HepG2 (cell line): ENCODE measurements around the gene PRKCD. TPM values are rescaled to one million over a fixed set of nuclear protein-coding genes. Genes with fewer than 3 reads are reported as not detected.

Experiments
- ATAC-seq: fragments of 200-7000 bp; cut with Tn5 transposase; 3 replicates; pipeline ENCODE4 v1.9.1; 2020; ENCODE audit warnings: mild to moderate bottlenecking, moderate library complexity
- BruUV-seq: library from RNA; stranded (reverse); fragments of 400-500 nt; replicated peaks from 2 replicates; lab custom pipeline; 2021; lab: Mats Ljungman, UMichigan
- CTCF ChIA-PET: fragments of 300-600 bp; formaldehyde crosslinking; extraction: SDS; loops from one replicate; lab custom pipeline; 2021; ENCODE audit warnings: low total read pairs, inconsistent platforms, low intra/inter-chr PET ratio; lab: Yijun Ruan, JAX
- POLR2A ChIA-PET: fragments of 350-600 bp; sonication (Branson Sonifier 250); formaldehyde crosslinking; loops from one replicate; lab custom pipeline; 2020; ENCODE audit warnings: antibody characterized with exemption, inconsistent platforms; lab: Yijun Ruan, JAX
- DNase-seq: peaks from one replicate; pipeline ENCODE4 v3.0.0-alpha.2; 2015; ENCODE audit warnings: low spot score
- FAIRE-seq: peaks from 3 replicates; lab custom pipeline; 2011; peaks lifted over from hg19 to GRCh38; lab: Jason Lieb, UNC
- H2AFZ ChIP-seq: one replicate; pipeline ENCODE4 v1.6.1; 2011; ENCODE audit warnings: low read length, inconsistent platforms
- H3K27ac ChIP-seq: fragments of 300-600 bp; 3 replicates; pipeline ENCODE4 v1.8.0; 2011; ENCODE audit warnings: mixed run types, mild to moderate bottlenecking, mixed read lengths, low read length, inconsistent platforms; ENCODE audit not compliant: insufficient read depth; ENCODE audit errors: extremely low read length
- H3K27me3 ChIP-seq, 2 experiments: fragments of 200-600 bp in 1 of 2; 2 replicates in 1 of 2; 3 replicates in 1 of 2; pipeline versions ENCODE4 v1.6.0 to v1.8.0; 2011; ENCODE audit warnings: low read length in 2 of 2, mild to moderate bottlenecking in 2 of 2, moderate library complexity in 2 of 2, inconsistent platforms in 1 of 2; ENCODE audit not compliant: insufficient read depth in 2 of 2, control insufficient read depth in 1 of 2
- H3K36me3 ChIP-seq, 2 experiments: fragments of 200-600 bp in 1 of 2; replicated peaks in 1 of 2; 2 replicates in 1 of 2; 3 replicates in 1 of 2; pipeline versions ENCODE4 v1.5.1 to v1.8.0; 2011; ENCODE audit warnings: low read length in 2 of 2, inconsistent platforms in 1 of 2; ENCODE audit not compliant: insufficient read depth in 2 of 2, control insufficient read depth in 1 of 2
- H3K4me1 ChIP-seq: 2 replicates; pipeline ENCODE4 v1.5.1; 2012; ENCODE audit warnings: low read length, inconsistent platforms; ENCODE audit not compliant: insufficient read depth
- H3K4me2 ChIP-seq: 2 replicates; pipeline ENCODE4 v1.6.0; 2011; ENCODE audit warnings: low read depth, low read length, inconsistent platforms
- H3K4me3 ChIP-seq, 3 experiments: fragments of 200-600 bp in 1 of 3; sonication (generic), shearing (Covaris generic) in 1 of 3; replicated peaks in 1 of 3; 2 replicates each; pipeline ENCODE4 v1.5.1; 2011 to 2016; ENCODE audit warnings: low read length in 3 of 3, inconsistent platforms in 2 of 3, low read depth in 2 of 3, mild to moderate bottlenecking in 2 of 3, control low read depth in 1 of 3, mixed read lengths in 1 of 3; ENCODE audit not compliant: insufficient read depth in 1 of 3
- H3K79me2 ChIP-seq: one replicate; pipeline ENCODE4 v1.6.1; 2011; ENCODE audit warnings: low read length, inconsistent platforms; ENCODE audit not compliant: insufficient read depth
- H3K9ac ChIP-seq: 2 replicates; pipeline ENCODE4 v1.6.0; 2011; ENCODE audit warnings: mild to moderate bottlenecking, low read depth, low read length, inconsistent platforms; ENCODE audit not compliant: insufficient read depth
- H3K9me3 ChIP-seq: 2 replicates; pipeline ENCODE4 v1.5.1; 2012; ENCODE audit warnings: mild to moderate bottlenecking, low read length
- H4K20me1 ChIP-seq: 2 replicates; pipeline ENCODE4 v1.6.0; 2011; ENCODE audit warnings: inconsistent platforms, mild to moderate bottlenecking, low read length, moderate library complexity; ENCODE audit not compliant: insufficient read depth
- CHCHD3 ChIP-seq: sonication (generic); formaldehyde crosslinking; IDR thresholded peaks from 2 replicates; pipeline ENCODE4 v1.8.0; 2022; ENCODE audit warnings: mild to moderate bottlenecking, missing genetic modification reagents, moderate library complexity
- MYNN ChIP-seq: sonication (generic); formaldehyde crosslinking; IDR thresholded peaks from 2 replicates; pipeline ENCODE4 v1.4.0; 2020; ENCODE audit warnings: mild to moderate bottlenecking, low read depth, missing genetic modification reagents
- PHF8 ChIP-seq: sonication (generic); formaldehyde crosslinking; IDR thresholded peaks from 2 replicates; pipeline ENCODE4 v1.5.0; 2020; ENCODE audit warnings: missing genetic modification reagents
- SP140L ChIP-seq: sonication (generic); formaldehyde crosslinking; IDR thresholded peaks from 2 replicates; pipeline ENCODE4 v1.4.0; 2020; ENCODE audit warnings: missing genetic modification reagents, borderline replicate concordance
- TARDBP ChIP-seq: sonication (generic); formaldehyde crosslinking; IDR thresholded peaks from 2 replicates; pipeline ENCODE4 v1.8.0; 2022; ENCODE audit warnings: mild to moderate bottlenecking, missing genetic modification reagents
- U2AF2 ChIP-seq: fragments of 200-400 bp; formaldehyde crosslinking; IDR thresholded peaks from 2 replicates; pipeline ENCODE4 v1.6.1; 2017; ENCODE audit warnings: low read depth, mild to moderate bottlenecking, low read length
- ZNF12 ChIP-seq: sonication (generic); formaldehyde crosslinking; IDR thresholded peaks from 2 replicates; pipeline ENCODE4 v1.5.0; 2020; ENCODE audit warnings: missing genetic modification reagents
- ZNF20 ChIP-seq: sonication (generic); formaldehyde crosslinking; IDR thresholded peaks from 2 replicates; pipeline ENCODE4 v1.4.0; 2020; ENCODE audit warnings: mild to moderate bottlenecking, moderate library complexity, missing genetic modification reagents
- ZNF432 ChIP-seq: sonication (generic); formaldehyde crosslinking; IDR thresholded peaks from 2 replicates; pipeline ENCODE4 v1.5.0; 2020; ENCODE audit warnings: missing genetic modification reagents, mild to moderate bottlenecking, borderline replicate concordance
- WGBS: methylation state at CpG from one replicate; pipeline ENCODE4 v1.1.6; 2017; ENCODE audit warnings: low lambda C conversion rate; 5-methylcytosine and 5-hydroxymethylcytosine counted together
- in situ Hi-C: cut with HindIII; loops from 2 replicates; pipeline ENCODE4 v1.10.0; 2017; ENCODE audit warnings: low pct_unique_long_range_greater_than_20kb; ENCODE audit not compliant: extremely low pct_ligation_motif_present
- intact Hi-C: fragments of 100-400 bp; cut with micrococcal nuclease; formaldehyde crosslinking; loops from one replicate; pipeline ENCODE4 v1.10.0; 2022; ENCODE audit not compliant: unreplicated experiment
- polyA plus RNA-seq, 8 experiments: library from polyadenylated mRNA; depleted of rRNA in 3 of 8; stranded (reverse) in 7 of 8; unstranded in 1 of 8; fragments of >200 nt; fragmentation: Illumina TruSeq in 4 of 8; extraction: Trizol in 4 of 8; gene quantifications; 2 replicates each; pipeline versions ENCODE4 v1.2.1 to v1.2.3, GENCODE V29; 2011 to 2016; ENCODE audit warnings: low read depth in 4 of 8, missing spikeins in 1 of 8, mixed read lengths in 1 of 8; ENCODE audit not compliant: insufficient read depth in 1 of 8
- total RNA-seq, 5 experiments: library from RNA; depleted of rRNA; stranded (reverse); fragments of >200 nt; fragmentation: Illumina TruSeq; extraction: Trizol; gene quantifications; 2 replicates each; pipeline ENCODE4 v1.2.3, GENCODE V29; 2016; ENCODE audit warnings: low read depth in 1 of 5
- TF ChIP-seq, protein P1 (sequence below): sonication (generic); formaldehyde crosslinking; IDR thresholded peaks from 2 replicates; pipeline ENCODE4 v1.4.0; 2020; ENCODE audit warnings: low read depth, missing genetic modification reagents
- TF ChIP-seq, protein P2 (sequence below): sonication (generic); formaldehyde crosslinking; IDR thresholded peaks from 2 replicates; pipeline ENCODE4 v1.9.0; 2021; ENCODE audit warnings: mild to moderate bottlenecking, missing genetic modification reagents
- TF ChIP-seq, protein P3 (sequence below): sonication (generic); formaldehyde crosslinking; IDR thresholded peaks from 2 replicates; pipeline ENCODE4 v1.8.1; 2022; ENCODE audit warnings: low read depth, mild to moderate bottlenecking, missing genetic modification reagents

The PRKCD gene
- total and polyA plus RNA-seq, 2 of the 13 experiments (the other 11 are each of a cell fraction or from before 2014, with no cell fraction given), result 1.6 to 40.7 TPM

DNA sequence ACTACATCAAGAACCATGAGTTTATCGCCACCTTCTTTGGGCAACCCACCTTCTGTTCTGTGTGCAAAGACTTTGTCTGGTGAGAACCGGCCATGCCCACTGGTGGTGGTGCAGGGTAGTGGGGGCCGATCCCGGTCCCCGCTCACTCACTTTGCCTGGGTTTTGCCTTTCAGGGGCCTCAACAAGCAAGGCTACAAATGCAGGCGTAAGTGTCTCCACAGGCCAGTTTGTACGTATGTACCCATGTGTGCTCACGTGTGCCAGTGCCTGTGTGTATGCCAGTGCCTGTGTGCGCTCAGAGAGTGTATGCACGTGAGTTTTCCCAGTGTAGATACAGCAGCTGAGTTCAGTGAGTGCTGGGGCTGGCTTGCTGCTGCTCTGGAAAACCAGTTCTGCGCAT is 20.5 kb downstream of the PRKCD start:
- no peaks in the 10 kb centered on the region for H4K20me1 ChIP-seq
- POLR2A ChIA-PET, result interaction anchor here (1.8 kb wide), 1 partner anchor 12 kb away, joined by 5 read pairs; no protein-coding TSS in a partner anchor
- ATAC-seq, result no peak
- H3K9ac ChIP-seq, result no peak overlapping the region
- intact Hi-C loops, result no loop called here
- CTCF ChIA-PET, result no interaction called here
- WGBS, result 100% methylated on average over 8 of the region's 11 CpGs
- no peak overlapping the region for H3K4me2 ChIP-seq
- DNase-seq, result no peak
- TSS peak; percentile 43 for BruUV-seq
- no peak for FAIRE-seq
- H3K4me3 ChIP-seq, result no peak overlapping the region
- H3K9me3 ChIP-seq, result no peaks in the 10 kb centered on the region
- no peaks in the 10 kb centered on the region for H3K4me1 ChIP-seq
- in situ Hi-C loops, result no loop called here
- H3K79me2 ChIP-seq, result no peaks in the 10 kb centered on the region
- H3K36me3 ChIP-seq, result peaks cover 26 to 61% of the 10 kb centered on the region in 2 experiments; a peak in 4 of 5 replicates
- H2AFZ ChIP-seq, result no peak overlapping the region
- H3K27me3 ChIP-seq, result no peaks in the 10 kb centered on the region
- no peak overlapping the region for H3K27ac ChIP-seq
- no peak for TF ChIP-seq ZNF12 (CRISPR knock-in tag)
- TF ChIP-seq SP140L (CRISPR knock-in tag), result no peak
- no peak for TF ChIP-seq CHCHD3 (CRISPR knock-in tag)
- TF ChIP-seq, protein P1, sequence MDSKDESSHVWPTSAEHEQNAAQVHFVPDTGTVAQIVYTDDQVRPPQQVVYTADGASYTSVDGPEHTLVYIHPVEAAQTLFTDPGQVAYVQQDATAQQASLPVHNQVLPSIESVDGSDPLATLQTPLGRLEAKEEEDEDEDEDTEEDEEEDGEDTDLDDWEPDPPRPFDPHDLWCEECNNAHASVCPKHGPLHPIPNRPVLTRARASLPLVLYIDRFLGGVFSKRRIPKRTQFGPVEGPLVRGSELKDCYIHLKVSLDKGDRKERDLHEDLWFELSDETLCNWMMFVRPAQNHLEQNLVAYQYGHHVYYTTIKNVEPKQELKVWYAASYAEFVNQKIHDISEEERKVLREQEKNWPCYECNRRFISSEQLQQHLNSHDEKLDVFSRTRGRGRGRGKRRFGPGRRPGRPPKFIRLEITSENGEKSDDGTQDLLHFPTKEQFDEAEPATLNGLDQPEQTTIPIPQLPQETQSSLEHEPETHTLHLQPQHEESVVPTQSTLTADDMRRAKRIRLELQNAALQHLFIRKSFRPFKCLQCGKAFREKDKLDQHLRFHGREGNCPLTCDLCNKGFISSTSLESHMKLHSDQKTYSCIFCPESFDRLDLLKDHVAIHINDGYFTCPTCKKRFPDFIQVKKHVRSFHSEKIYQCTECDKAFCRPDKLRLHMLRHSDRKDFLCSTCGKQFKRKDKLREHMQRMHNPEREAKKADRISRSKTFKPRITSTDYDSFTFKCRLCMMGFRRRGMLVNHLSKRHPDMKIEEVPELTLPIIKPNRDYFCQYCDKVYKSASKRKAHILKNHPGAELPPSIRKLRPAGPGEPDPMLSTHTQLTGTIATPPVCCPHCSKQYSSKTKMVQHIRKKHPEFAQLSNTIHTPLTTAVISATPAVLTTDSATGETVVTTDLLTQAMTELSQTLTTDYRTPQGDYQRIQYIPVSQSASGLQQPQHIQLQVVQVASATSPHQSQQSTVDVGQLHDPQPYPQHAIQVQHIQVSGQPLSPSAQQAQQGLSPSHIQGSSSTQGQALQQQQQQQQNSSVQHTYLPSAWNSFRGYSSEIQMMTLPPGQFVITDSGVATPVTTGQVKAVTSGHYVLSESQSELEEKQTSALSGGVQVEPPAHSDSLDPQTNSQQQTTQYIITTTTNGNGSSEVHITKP (CRISPR knock-in tag), result no peak
- TF ChIP-seq, protein P2, sequence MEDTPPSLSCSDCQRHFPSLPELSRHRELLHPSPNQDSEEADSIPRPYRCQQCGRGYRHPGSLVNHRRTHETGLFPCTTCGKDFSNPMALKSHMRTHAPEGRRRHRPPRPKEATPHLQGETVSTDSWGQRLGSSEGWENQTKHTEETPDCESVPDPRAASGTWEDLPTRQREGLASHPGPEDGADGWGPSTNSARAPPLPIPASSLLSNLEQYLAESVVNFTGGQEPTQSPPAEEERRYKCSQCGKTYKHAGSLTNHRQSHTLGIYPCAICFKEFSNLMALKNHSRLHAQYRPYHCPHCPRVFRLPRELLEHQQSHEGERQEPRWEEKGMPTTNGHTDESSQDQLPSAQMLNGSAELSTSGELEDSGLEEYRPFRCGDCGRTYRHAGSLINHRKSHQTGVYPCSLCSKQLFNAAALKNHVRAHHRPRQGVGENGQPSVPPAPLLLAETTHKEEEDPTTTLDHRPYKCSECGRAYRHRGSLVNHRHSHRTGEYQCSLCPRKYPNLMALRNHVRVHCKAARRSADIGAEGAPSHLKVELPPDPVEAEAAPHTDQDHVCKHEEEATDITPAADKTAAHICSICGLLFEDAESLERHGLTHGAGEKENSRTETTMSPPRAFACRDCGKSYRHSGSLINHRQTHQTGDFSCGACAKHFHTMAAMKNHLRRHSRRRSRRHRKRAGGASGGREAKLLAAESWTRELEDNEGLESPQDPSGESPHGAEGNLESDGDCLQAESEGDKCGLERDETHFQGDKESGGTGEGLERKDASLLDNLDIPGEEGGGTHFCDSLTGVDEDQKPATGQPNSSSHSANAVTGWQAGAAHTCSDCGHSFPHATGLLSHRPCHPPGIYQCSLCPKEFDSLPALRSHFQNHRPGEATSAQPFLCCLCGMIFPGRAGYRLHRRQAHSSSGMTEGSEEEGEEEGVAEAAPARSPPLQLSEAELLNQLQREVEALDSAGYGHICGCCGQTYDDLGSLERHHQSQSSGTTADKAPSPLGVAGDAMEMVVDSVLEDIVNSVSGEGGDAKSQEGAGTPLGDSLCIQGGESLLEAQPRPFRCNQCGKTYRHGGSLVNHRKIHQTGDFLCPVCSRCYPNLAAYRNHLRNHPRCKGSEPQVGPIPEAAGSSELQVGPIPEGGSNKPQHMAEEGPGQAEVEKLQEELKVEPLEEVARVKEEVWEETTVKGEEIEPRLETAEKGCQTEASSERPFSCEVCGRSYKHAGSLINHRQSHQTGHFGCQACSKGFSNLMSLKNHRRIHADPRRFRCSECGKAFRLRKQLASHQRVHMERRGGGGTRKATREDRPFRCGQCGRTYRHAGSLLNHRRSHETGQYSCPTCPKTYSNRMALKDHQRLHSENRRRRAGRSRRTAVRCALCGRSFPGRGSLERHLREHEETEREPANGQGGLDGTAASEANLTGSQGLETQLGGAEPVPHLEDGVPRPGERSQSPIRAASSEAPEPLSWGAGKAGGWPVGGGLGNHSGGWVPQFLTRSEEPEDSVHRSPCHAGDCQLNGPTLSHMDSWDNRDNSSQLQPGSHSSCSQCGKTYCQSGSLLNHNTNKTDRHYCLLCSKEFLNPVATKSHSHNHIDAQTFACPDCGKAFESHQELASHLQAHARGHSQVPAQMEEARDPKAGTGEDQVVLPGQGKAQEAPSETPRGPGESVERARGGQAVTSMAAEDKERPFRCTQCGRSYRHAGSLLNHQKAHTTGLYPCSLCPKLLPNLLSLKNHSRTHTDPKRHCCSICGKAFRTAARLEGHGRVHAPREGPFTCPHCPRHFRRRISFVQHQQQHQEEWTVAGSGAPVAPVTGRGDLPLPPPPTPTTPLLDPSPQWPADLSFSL (CRISPR knock-in tag), result no peak
- no peak for TF ChIP-seq ZNF20
- TF ChIP-seq, protein P3, sequence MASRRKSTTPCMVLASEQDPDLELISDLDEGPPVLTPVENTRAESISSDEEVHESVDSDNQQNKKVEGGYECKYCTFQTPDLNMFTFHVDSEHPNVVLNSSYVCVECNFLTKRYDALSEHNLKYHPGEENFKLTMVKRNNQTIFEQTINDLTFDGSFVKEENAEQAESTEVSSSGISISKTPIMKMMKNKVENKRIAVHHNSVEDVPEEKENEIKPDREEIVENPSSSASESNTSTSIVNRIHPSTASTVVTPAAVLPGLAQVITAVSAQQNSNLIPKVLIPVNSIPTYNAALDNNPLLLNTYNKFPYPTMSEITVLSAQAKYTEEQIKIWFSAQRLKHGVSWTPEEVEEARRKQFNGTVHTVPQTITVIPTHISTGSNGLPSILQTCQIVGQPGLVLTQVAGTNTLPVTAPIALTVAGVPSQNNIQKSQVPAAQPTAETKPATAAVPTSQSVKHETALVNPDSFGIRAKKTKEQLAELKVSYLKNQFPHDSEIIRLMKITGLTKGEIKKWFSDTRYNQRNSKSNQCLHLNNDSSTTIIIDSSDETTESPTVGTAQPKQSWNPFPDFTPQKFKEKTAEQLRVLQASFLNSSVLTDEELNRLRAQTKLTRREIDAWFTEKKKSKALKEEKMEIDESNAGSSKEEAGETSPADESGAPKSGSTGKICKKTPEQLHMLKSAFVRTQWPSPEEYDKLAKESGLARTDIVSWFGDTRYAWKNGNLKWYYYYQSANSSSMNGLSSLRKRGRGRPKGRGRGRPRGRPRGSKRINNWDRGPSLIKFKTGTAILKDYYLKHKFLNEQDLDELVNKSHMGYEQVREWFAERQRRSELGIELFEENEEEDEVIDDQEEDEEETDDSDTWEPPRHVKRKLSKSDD (CRISPR knock-in tag), result no peak
- no peak for TF ChIP-seq MYNN
- no peak for TF ChIP-seq PHF8 (CRISPR knock-in tag)
- TF ChIP-seq U2AF2, result no peak
- no peak for TF ChIP-seq TARDBP (CRISPR knock-in tag)
- TF ChIP-seq ZNF432 (CRISPR knock-in tag), result no peak
